HepG2 (cell line): ENCODE results near the gene SUOX. TPM values are rescaled to one million over a fixed set of nuclear protein-coding genes. Genes with fewer than 3 reads are reported as not detected.

Source experiments
- CTCF ChIP-seq: sonication (generic); formaldehyde crosslinking; IDR thresholded peaks from 2 replicates; pipeline ENCODE4 v1.5.0; 2020; ENCODE audit warnings: mild to moderate bottlenecking, missing genetic modification reagents, moderate library complexity
- HNF1A ChIP-seq, 2 experiments: sonication (generic) in 1 of 2; formaldehyde crosslinking in 1 of 2; IDR thresholded peaks; 2 replicates each; pipeline versions ENCODE4 v1.4.0 to v1.6.1; 2016 to 2020; ENCODE audit warnings: borderline replicate concordance in 1 of 2, low read depth in 1 of 2, mild to moderate bottlenecking in 1 of 2, missing genetic modification reagents in 1 of 2
- IRX3 ChIP-seq: sonication (generic); formaldehyde crosslinking; IDR thresholded peaks from 2 replicates; pipeline ENCODE4 v1.8.1; 2023; ENCODE audit warnings: mild to moderate bottlenecking, low read depth, missing genetic modification reagents, borderline replicate concordance
- KAT2B ChIP-seq: fragments of 150-350 bp; IDR thresholded peaks from 2 replicates; pipeline ENCODE4 v1.6.1; 2014; ENCODE audit warnings: low read depth, low read length, borderline replicate concordance
- NR3C1 ChIP-seq: sonication (generic); formaldehyde crosslinking; IDR thresholded peaks from 2 replicates; pipeline ENCODE4 v1.4.0; 2020; ENCODE audit warnings: missing genetic modification reagents
- POLR2AphosphoS2 ChIP-seq: IDR thresholded peaks from 2 replicates; pipeline ENCODE4 v1.6.1; 2011; ENCODE audit warnings: low read depth, low read length, improper control_type of control experiment
- POLR2AphosphoS5 ChIP-seq: IDR thresholded peaks from 2 replicates; pipeline ENCODE4 v1.6.1; 2012; ENCODE audit warnings: low read depth, low read length
- TCF12 ChIP-seq, 2 experiments: fragments of 450-650 bp in 1 of 2; sonication (generic) in 1 of 2; formaldehyde crosslinking in 1 of 2; IDR thresholded peaks; 2 replicates each; pipeline versions ENCODE4 v1.6.1 to v1.8.0; 2017 to 2022; ENCODE audit warnings: antibody characterized with exemption in 1 of 2, mild to moderate bottlenecking in 1 of 2, missing genetic modification reagents in 1 of 2, moderate library complexity in 1 of 2
- TOPORS ChIP-seq: sonication (generic); formaldehyde crosslinking; IDR thresholded peaks from 2 replicates; pipeline ENCODE4 v1.8.0; 2023; ENCODE audit warnings: mild to moderate bottlenecking, missing genetic modification reagents
- ZNF205 ChIP-seq: IDR thresholded peaks from 2 replicates; pipeline ENCODE4 v1.6.1; 2018; ENCODE audit warnings: missing biosample characterization, missing genetic modification reagents
- ZNF256 ChIP-seq: sonication (generic); formaldehyde crosslinking; conservative IDR thresholded peaks from 2 replicates; pipeline ENCODE4 v1.4.0; 2020; ENCODE audit warnings: missing genetic modification reagents
- ZNF280B ChIP-seq: sonication (generic); formaldehyde crosslinking; IDR thresholded peaks from 2 replicates; pipeline ENCODE4 v1.5.0; 2020; ENCODE audit warnings: missing genetic modification reagents, mild to moderate bottlenecking, borderline replicate concordance
- ZNF350 ChIP-seq: sonication (generic); formaldehyde crosslinking; IDR thresholded peaks from 2 replicates; pipeline ENCODE4 v1.4.0; 2020; ENCODE audit warnings: mild to moderate bottlenecking, low read depth, missing genetic modification reagents, borderline replicate concordance
- ZNF446 ChIP-seq: sonication (generic); formaldehyde crosslinking; IDR thresholded peaks from 2 replicates; pipeline ENCODE4 v1.5.0; 2020; ENCODE audit warnings: mild to moderate bottlenecking, missing genetic modification reagents
- ZNF570 ChIP-seq: sonication (generic); formaldehyde crosslinking; IDR thresholded peaks from 2 replicates; pipeline ENCODE4 v1.4.0; 2020; ENCODE audit warnings: mild to moderate bottlenecking, missing genetic modification reagents, borderline replicate concordance
- ZNF687 ChIP-seq: sonication (generic); formaldehyde crosslinking; IDR thresholded peaks from 2 replicates; pipeline ENCODE4 v1.5.1; 2020; ENCODE audit warnings: mild to moderate bottlenecking, missing genetic modification reagents, moderate library complexity
- ZNF781 ChIP-seq: sonication (generic); formaldehyde crosslinking; IDR thresholded peaks from 2 replicates; pipeline ENCODE4 v1.5.1; 2020; ENCODE audit warnings: borderline replicate concordance, mild to moderate bottlenecking, missing genetic modification reagents; ENCODE audit errors: not compliant biosample characterization
- polyA plus RNA-seq, 8 experiments: library from polyadenylated mRNA; depleted of rRNA in 3 of 8; stranded (reverse) in 7 of 8; unstranded in 1 of 8; fragments of >200 nt; fragmentation: Illumina TruSeq in 4 of 8; extraction: Trizol in 4 of 8; gene quantifications; 2 replicates each; pipeline versions ENCODE4 v1.2.1 to v1.2.3, GENCODE V29; 2011 to 2016; ENCODE audit warnings: low read depth in 4 of 8, missing spikeins in 1 of 8, mixed read lengths in 1 of 8; ENCODE audit not compliant: insufficient read depth in 1 of 8
- total RNA-seq, 5 experiments: library from RNA; depleted of rRNA; stranded (reverse); fragments of >200 nt; fragmentation: Illumina TruSeq; extraction: Trizol; gene quantifications; 2 replicates each; pipeline ENCODE4 v1.2.3, GENCODE V29; 2016; ENCODE audit warnings: low read depth in 1 of 5

The SUOX gene
- total and polyA plus RNA-seq, 2 of the 13 experiments (the other 11 are each of a cell fraction or from before 2014, with no cell fraction given): 23.9 to 25.9 TPM

GRCh38 chr12:55974308-55974730, 22.8 kb upstream of the SUOX start (continued):
- TF ChIP-seq IRX3 (CRISPR knock-in tag): 0 out of 2 replicates have a peak, but pooled peaks have one; percentile 24
- TF ChIP-seq ZNF570 (CRISPR knock-in tag): 0 out of 2 replicates have a peak, but pooled peaks have one; percentile 16
- TF ChIP-seq ZNF687 (CRISPR knock-in tag): peak; percentile 72
- TF ChIP-seq POLR2AphosphoS5: no peak
- no peak for TF ChIP-seq ZNF256 (CRISPR knock-in tag)
- TF ChIP-seq CTCF (CRISPR knock-in tag): no peak
- 0 out of 2 replicates have a peak, but pooled peaks have one; percentile 54 for TF ChIP-seq ZNF446 (CRISPR knock-in tag)
- no peak for TF ChIP-seq TCF12 (IDR thresholded peaks at IDR 0.05)
- no peak for TF ChIP-seq TCF12 (CRISPR knock-in tag; IDR thresholded peaks at IDR 0.05)
- TF ChIP-seq ZNF781 (CRISPR knock-in tag): peak; percentile 56
- 0 out of 2 replicates have a peak, but pooled peaks have one; percentile 48 for TF ChIP-seq ZNF350 (CRISPR knock-in tag)
- TF ChIP-seq HNF1A (IDR thresholded peaks at IDR 0.05; ENCODE audit: low read depth): no peak
- no peak for TF ChIP-seq HNF1A (CRISPR knock-in tag; IDR thresholded peaks at IDR 0.05; ENCODE audit: borderline replicate concordance)
- 0 out of 2 replicates have a peak, but pooled peaks have one; percentile 8 for TF ChIP-seq ZNF205 (CRISPR knock-in tag)
- no peak for TF ChIP-seq KAT2B
- TF ChIP-seq POLR2AphosphoS2: no peak
- no peak for TF ChIP-seq TOPORS
- TF ChIP-seq NR3C1 (CRISPR knock-in tag): no peak
- peak; percentile 7; the same call in 1 of the 2 replicates for TF ChIP-seq ZNF280B (CRISPR knock-in tag)
